ENCODE data around the gene ARID1B. TPM values are rescaled to one million over a fixed set of nuclear protein-coding genes. Genes with fewer than 3 reads are reported as not detected.

Gene ARID1B
- total RNA-seq, 1 donor from 2014 or later: 59.3 TPM

GRCh38 chr6:157023958-157024357 is 246.8 kb downstream of the ARID1B start:
- Mint-ChIP-seq H3K9me3 (ENCODE audit: low read depth) (peaks cover 4% of the 10 kb centered on the region), H3K27ac (ENCODE audit: unreplicated experiment) (no peak overlapping the region), H3K36me3 (ENCODE audit: low read depth) (no peaks in the 10 kb centered on the region), H3K4me3 (ENCODE audit: unreplicated experiment) (no peak overlapping the region), H3K27me3 (ENCODE audit: low read depth) (no peaks in the 10 kb centered on the region), H3K4me1 (ENCODE audit: low read depth) (peaks cover 31% of the 10 kb centered on the region)
- DNase-seq (ENCODE audit: low spot score): no peak
- no peak for TF ChIP-seq CTCF (IDR thresholded peaks at IDR 0.05)

GRCh38 chr6:157024745-157025144 is 247.6 kb downstream of the ARID1B start:
- Mint-ChIP-seq H3K4me3 (ENCODE audit: unreplicated experiment) (no peak overlapping the region), H3K27ac (ENCODE audit: unreplicated experiment) (no peak overlapping the region), H3K9me3 (ENCODE audit: low read depth) (peaks cover 4% of the 10 kb centered on the region), H3K27me3 (ENCODE audit: low read depth) (no peaks in the 10 kb centered on the region), H3K4me1 (ENCODE audit: low read depth) (peaks cover 23% of the 10 kb centered on the region), H3K36me3 (ENCODE audit: low read depth) (no peaks in the 10 kb centered on the region)
- DNase-seq (ENCODE audit: low spot score): no peak
- no peak for TF ChIP-seq CTCF (IDR thresholded peaks at IDR 0.05)

- Mint-ChIP-seq H3K36me3 (ENCODE audit: low read depth) (no peaks in the 10 kb centered on the region), H3K27ac (ENCODE audit: unreplicated experiment) (no peak overlapping the region), H3K4me1 (ENCODE audit: low read depth) (peaks cover 18% of the 10 kb centered on the region), H3K4me3 (ENCODE audit: unreplicated experiment) (no peak overlapping the region), H3K9me3 (ENCODE audit: low read depth) (peaks cover 4% of the 10 kb centered on the region), H3K27me3 (ENCODE audit: low read depth) (no peaks in the 10 kb centered on the region)
- TF ChIP-seq CTCF (IDR thresholded peaks at IDR 0.05): no peak
- no peak for DNase-seq (ENCODE audit: low spot score)
Measured at GRCh38 chr6:157025437-157025836, 248.3 kb downstream of the ARID1B start.

- Mint-ChIP-seq H3K9me3 (ENCODE audit: low read depth) (peaks cover 4% of the 10 kb centered on the region), H3K36me3 (ENCODE audit: low read depth) (no peaks in the 10 kb centered on the region), H3K4me3 (ENCODE audit: unreplicated experiment) (no peak overlapping the region), H3K4me1 (ENCODE audit: low read depth) (peaks cover 15% of the 10 kb centered on the region), H3K27ac (ENCODE audit: unreplicated experiment) (no peak overlapping the region), H3K27me3 (ENCODE audit: low read depth) (no peaks in the 10 kb centered on the region)
- no peak for TF ChIP-seq CTCF (IDR thresholded peaks at IDR 0.05)
- DNase-seq (ENCODE audit: low spot score): no peak
Measured at GRCh38 chr6:157029980-157030690, 253.0 kb downstream of the ARID1B start.

- H3K4me3 Mint-ChIP-seq (ENCODE audit: unreplicated experiment): no peak overlapping the region
- peaks cover 15% of the 10 kb centered on the region for H3K4me1 Mint-ChIP-seq (ENCODE audit: low read depth)
- no peak for TF ChIP-seq CTCF (IDR thresholded peaks at IDR 0.05)
Measured at GRCh38 chr6:157030755-157031154, 253.6 kb downstream of the ARID1B start.

More at GRCh38 chr6:157030755-157031154, 253.6 kb downstream of the ARID1B start:
- no peak for DNase-seq (ENCODE audit: low spot score)
- Mint-ChIP-seq H3K9me3 (ENCODE audit: low read depth) (no peaks in the 10 kb centered on the region), H3K27ac (ENCODE audit: unreplicated experiment) (no peak overlapping the region), H3K36me3 (ENCODE audit: low read depth) (no peaks in the 10 kb centered on the region), H3K27me3 (ENCODE audit: low read depth) (no peaks in the 10 kb centered on the region)

Measured in chondrocyte (in vitro differentiated cells).